B cell (primary cell): ENCODE measurements around the gene STRADB.
"Not testable (repeated sequence)": the region's sequence is repeated elsewhere in the genome, so short reads cannot be mapped to it uniquely, and the experiment has no call there.

ENCODE experiments used
- CTCF ChIP-seq: fragments of 200-600 bp; IDR thresholded peaks from one replicate; pipeline ENCODE4 v1.8.0; 2022; ENCODE audit warnings: antibody characterized with exemption, mild to moderate bottlenecking
- EZH2 ChIP-seq: IDR thresholded peaks from 2 replicates; pipeline ENCODE4 v1.6.1; 2012; ENCODE audit warnings: borderline replicate concordance, low read depth, mild to moderate bottlenecking, moderate library complexity, low read length; ENCODE audit not compliant: insufficient read depth, poor library complexity, severe bottlenecking

DNA sequence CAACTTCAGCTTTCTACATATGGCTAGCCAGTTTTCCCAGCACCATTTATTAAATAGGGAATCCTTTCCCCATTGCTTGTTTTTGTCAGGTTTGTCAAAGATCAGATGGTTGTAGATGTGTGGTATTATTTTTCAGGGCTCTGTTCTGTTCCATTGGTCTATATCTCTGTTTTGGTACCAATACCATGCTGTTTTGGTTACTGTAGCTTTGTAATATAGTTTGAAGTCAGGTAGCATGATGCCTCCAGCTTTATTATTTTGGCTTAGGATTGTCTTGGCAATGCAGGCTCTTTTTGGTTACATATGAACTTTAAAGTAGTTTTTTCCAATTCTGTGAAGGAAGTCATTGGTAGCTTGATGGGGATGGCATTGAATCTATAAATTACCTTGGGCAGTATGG lies 23.2 kb upstream of the STRADB start:
- not testable (repeated sequence) for TF ChIP-seq CTCF, EZH2
